Mucosa of descending colon (tissue), 3 donors: ENCODE data around the gene MDH2. TPM values are rescaled to one million over a fixed set of nuclear protein-coding genes. Genes with fewer than 3 reads are reported as not detected.
"Not testable (repeated sequence)": the region's sequence is repeated elsewhere in the genome, so short reads cannot be mapped to it uniquely, and the experiment has no call there.

Experiments used
- ATAC-seq: fragments of 200-7000 bp; cut with Tn5 transposase; one replicate; pipeline ENCODE4 v1.9.1; 2020; ENCODE audit warnings: mild to moderate bottlenecking, moderate library complexity
- DNase-seq, 3 donors: peaks; one replicate each; pipeline ENCODE4 v3.0.0-alpha.2; 2020
- H3K36me3 ChIP-seq: fragments of 200-600 bp; one replicate; pipeline ENCODE4 v1.8.0; 2021; ENCODE audit warnings: low read depth, mild to moderate bottlenecking
- H3K4me1 ChIP-seq: fragments of 200-600 bp; one replicate; pipeline ENCODE4 v1.8.0; 2021; ENCODE audit warnings: low read depth, mild to moderate bottlenecking
- H3K4me3 ChIP-seq: fragments of 200-600 bp; one replicate; pipeline ENCODE4 v1.8.0; 2021; ENCODE audit warnings: mild to moderate bottlenecking
- H3K9me3 ChIP-seq: fragments of 200-600 bp; one replicate; pipeline ENCODE4 v1.8.0; 2021; ENCODE audit warnings: mild to moderate bottlenecking
- intact Hi-C, 2 donors: fragments of 100-400 bp; cut with DNase I in 1 of 2; cut with micrococcal nuclease in 1 of 2; formaldehyde crosslinking; loops; one replicate each; pipeline versions ENCODE4 v1.11.0 to v1.11.1; 2022; cut with DNase I, micrococcal nuclease
- long read RNA-seq, 2 donors: library from polyadenylated mRNA; unstranded; transcript quantifications; one replicate each; pipeline ENCODE4 v2.0.0, GENCODE V29; 2019 to 2021
- total RNA-seq, 3 donors: library from RNA; stranded (reverse); fragmentation: NEBNext Ultra II Directional in 2 of 3; extraction: Animal tissue kit (Norgen Biotek cat#: 25700) in 2 of 3; gene quantifications; one replicate each; pipeline versions ENCODE4 v1.2.1 to v1.2.4, GENCODE V29; 2021 to 2023
- TF ChIP-seq, protein P1 (sequence below): fragments of 200-600 bp; IDR thresholded peaks from one replicate; pipeline ENCODE4 v1.8.0; 2022; ENCODE audit warnings: antibody characterized with exemption, mild to moderate bottlenecking
- donor health status: DM: no; HTN: no; CAD: no; lungs with moderate emphysema.
- donor health status: DM: no; HTN: no; CAD: no.
- donor health status: DM: no; HTN: yes; CAD: no.

MDH2 gene, protein sequence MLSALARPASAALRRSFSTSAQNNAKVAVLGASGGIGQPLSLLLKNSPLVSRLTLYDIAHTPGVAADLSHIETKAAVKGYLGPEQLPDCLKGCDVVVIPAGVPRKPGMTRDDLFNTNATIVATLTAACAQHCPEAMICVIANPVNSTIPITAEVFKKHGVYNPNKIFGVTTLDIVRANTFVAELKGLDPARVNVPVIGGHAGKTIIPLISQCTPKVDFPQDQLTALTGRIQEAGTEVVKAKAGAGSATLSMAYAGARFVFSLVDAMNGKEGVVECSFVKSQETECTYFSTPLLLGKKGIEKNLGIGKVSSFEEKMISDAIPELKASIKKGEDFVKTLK
- total RNA-seq, result 100 to 1,000 TPM; 170 to 280 (median 246) TPM
- long read RNA-seq, donor 1, transcript MDH2-204 (8 exons, 2,020 nt), result minor isoform, 9 of 253 reads
- long read RNA-seq, donor 1, transcript MDH2-201 (9 exons, 2,209 nt), result major isoform, 217 of 253 reads
- long read RNA-seq, donor 1, partial matches to known transcripts, result 20 of 253 reads
- long read RNA-seq, donor 1, other reads (novel, unspliced or antisense), result 7 of 253 reads
- long read RNA-seq, donor 2, transcript MDH2-204 (8 exons, 2,020 nt), result minor isoform, 8 of 302 reads
- long read RNA-seq, donor 2, transcript MDH2-205 (2 exons, 648 nt), result minor isoform, 5 of 302 reads
- long read RNA-seq, donor 2, transcript MDH2-201 (9 exons, 2,209 nt), result major isoform, 253 of 302 reads
- long read RNA-seq, donor 2, partial matches to known transcripts, result 27 of 302 reads
- long read RNA-seq, donor 2, other reads (novel, unspliced or antisense), result 7 of 302 reads

DNA sequence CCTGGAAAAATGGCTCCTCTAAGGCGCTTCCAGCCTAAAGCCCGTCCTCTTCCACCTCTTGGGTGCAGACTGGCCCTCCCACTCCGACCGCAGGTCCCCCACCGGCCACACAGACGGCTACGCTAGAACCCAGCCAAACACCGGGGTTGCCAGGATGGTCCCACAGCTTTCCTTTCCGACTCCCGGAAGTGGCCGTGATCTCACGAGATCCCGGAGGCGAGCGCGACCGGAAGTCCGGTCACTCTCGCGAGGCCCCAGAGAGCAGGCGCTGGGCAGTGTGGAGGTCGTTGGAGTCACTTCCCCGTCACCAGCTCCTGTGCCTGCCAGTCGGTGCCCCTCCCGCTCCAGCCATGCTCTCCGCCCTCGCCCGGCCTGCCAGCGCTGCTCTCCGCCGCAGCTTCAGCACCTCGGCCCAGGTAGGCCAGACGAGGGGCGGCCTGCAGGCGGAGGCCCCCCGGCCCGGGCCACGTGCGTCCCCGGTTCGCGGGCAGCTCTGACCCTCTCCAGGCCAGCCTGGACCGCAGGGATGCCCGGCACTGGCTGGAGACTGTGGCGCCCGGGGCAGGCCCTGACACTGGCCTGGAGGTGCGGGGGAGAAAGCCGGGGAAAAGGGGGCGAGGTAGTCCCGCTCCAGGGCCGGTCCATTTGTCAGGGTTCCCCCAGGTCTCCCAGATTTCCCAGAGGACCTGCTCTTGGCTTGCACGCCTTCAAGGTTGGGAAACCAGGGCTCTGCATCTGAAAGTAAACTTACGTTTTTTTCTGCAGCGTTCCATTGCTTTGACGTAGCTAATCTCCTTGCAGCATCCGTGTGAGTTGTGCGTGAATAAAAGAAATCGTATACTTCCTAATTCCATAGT, at the start of gene MDH2, which contains the start of gene STYXL1:
Gene MDH2, plus strand, starts transcription at position 296 of the 857 bp plus-strand sequence. Its CDS starts 55 bp downstream, at position 351.
Gene STYXL1, minus strand, starts transcription at position 190 of the 857 bp plus-strand sequence. CDS start 17,477 bp downstream, outside the sequence.
- no peaks in the 10 kb centered on the region for H3K9me3 ChIP-seq
- no peaks in the 10 kb centered on the region for H3K36me3 ChIP-seq
- peaks cover 24% of the 10 kb centered on the region for H3K4me1 ChIP-seq
- TF ChIP-seq, protein P1, sequence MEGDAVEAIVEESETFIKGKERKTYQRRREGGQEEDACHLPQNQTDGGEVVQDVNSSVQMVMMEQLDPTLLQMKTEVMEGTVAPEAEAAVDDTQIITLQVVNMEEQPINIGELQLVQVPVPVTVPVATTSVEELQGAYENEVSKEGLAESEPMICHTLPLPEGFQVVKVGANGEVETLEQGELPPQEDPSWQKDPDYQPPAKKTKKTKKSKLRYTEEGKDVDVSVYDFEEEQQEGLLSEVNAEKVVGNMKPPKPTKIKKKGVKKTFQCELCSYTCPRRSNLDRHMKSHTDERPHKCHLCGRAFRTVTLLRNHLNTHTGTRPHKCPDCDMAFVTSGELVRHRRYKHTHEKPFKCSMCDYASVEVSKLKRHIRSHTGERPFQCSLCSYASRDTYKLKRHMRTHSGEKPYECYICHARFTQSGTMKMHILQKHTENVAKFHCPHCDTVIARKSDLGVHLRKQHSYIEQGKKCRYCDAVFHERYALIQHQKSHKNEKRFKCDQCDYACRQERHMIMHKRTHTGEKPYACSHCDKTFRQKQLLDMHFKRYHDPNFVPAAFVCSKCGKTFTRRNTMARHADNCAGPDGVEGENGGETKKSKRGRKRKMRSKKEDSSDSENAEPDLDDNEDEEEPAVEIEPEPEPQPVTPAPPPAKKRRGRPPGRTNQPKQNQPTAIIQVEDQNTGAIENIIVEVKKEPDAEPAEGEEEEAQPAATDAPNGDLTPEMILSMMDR, result no peak
- ATAC-seq (peak; percentile 98), DNase-seq (peak; percentile 96 to 97 (median 97))
- intact Hi-C loops, result no loop called here
- peak within 1 kb of the TSS; percentile 76 for H3K4me3 ChIP-seq

DNA sequence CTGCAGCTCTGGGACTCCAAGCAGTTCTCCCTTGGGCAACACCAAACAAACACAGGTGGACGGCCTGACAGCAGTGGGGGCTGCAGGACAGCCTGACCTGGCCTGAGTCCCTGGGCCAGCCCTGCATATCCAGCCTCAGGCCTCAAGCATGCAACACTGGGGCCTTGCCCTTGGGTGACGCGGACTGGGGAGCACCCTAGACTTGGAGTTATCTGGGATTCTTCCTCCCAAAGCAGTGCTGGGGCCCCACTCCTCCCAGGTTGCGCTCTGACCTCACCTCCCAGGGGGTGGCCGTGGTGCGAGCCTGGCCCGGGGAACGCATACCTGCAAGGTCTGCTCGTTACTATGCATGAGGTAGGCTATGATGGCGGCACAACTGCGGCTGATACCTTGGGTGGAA, 47.3 kb upstream of the MDH2 start:
- H3K4me1 ChIP-seq, result no peaks in the 10 kb centered on the region
- DNase-seq (no peak), ATAC-seq (no peak)
- TF ChIP-seq, protein P1, result no peak
- H3K9me3 ChIP-seq, result no peaks in the 10 kb centered on the region
- peaks cover 2% of the 10 kb centered on the region for H3K36me3 ChIP-seq
- H3K4me3 ChIP-seq, result no peak overlapping the region
- intact Hi-C loops, result no loop called here

DNA sequence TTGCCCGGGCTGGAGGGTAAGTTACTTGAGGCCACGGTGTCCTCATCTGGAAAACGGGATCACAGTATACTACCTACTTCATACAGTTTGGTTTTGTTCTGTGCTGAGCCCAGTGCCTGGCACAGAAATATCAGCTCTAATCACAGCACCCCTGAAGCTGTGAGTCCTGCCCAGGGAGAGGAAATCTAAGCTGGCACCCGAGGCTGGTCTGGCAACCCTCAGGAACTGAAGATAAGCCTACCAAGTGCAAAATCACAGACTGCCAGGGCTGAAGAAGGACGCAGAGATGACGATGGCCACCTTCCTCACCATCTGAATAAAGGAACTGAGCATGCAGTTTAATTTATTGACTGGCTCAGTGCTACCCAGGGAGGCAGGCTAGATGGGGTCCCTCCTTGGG, 45.8 kb upstream of the MDH2 start:
- ATAC-seq, result no peak
- Histone ChIP-seq H3K4me3 (no peak overlapping the region), H3K9me3 (no peaks in the 10 kb centered on the region), H3K36me3 (peaks cover 2% of the 10 kb centered on the region), H3K4me1 (no peaks in the 10 kb centered on the region)
- TF ChIP-seq, protein P1, result no peak
- DNase-seq, result no peak
- intact Hi-C loops, result no loop called here

DNA sequence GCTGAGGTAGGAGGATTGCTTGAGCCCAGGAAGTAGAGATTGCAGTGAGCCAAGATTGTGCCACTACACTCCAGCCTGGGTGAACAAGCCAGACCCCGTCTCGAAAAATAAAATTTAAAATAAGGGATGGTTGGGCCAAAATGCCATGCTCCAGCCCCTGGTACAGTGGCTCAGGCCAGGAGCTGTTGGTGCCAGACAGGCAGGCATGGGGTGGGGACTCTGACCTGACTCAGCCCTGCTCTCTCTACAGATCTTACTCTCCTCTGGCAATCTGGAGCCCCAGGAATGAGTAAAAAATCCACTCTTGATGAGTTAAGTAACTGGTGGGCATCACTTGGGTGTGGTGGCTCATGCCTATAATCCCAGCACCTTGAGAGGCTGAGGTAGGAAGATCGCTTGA, 45.1 kb upstream of the MDH2 start:
- H3K36me3 ChIP-seq, result peaks cover 2% of the 10 kb centered on the region
- no peaks in the 10 kb centered on the region for H3K9me3 ChIP-seq
- H3K4me3 ChIP-seq, result no peak overlapping the region
- no peak for ATAC-seq
- intact Hi-C loops, result no loop called here
- DNase-seq, result no peak
- TF ChIP-seq, protein P1, result no peak
- no peaks in the 10 kb centered on the region for H3K4me1 ChIP-seq

DNA sequence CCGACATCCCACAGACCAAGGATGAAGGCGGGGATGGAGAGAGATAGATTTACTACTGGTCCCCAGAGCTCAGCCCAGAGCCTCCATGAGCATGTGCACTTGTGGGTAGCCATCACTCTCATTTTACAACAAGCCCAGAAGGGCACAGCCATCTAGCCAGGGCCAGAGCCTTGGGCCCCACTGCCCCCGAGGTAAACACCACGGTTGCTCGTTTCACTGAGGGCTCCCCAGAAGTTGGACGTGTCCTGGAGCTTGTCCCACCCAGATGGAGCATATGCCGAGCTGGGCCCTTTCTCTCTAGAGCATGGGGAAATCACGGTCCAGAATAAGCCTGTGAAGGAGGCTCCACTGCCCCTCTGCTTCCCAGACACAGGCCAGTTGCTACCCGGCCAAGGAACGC, 44.6 kb upstream of the MDH2 start:
- no peaks in the 10 kb centered on the region for H3K4me1 ChIP-seq
- peaks cover 2% of the 10 kb centered on the region for H3K36me3 ChIP-seq
- DNase-seq (no peak), ATAC-seq (no peak)
- TF ChIP-seq, protein P1, result no peak
- no peaks in the 10 kb centered on the region for H3K9me3 ChIP-seq
- no peak overlapping the region for H3K4me3 ChIP-seq
- intact Hi-C loops, result no loop called here

DNA sequence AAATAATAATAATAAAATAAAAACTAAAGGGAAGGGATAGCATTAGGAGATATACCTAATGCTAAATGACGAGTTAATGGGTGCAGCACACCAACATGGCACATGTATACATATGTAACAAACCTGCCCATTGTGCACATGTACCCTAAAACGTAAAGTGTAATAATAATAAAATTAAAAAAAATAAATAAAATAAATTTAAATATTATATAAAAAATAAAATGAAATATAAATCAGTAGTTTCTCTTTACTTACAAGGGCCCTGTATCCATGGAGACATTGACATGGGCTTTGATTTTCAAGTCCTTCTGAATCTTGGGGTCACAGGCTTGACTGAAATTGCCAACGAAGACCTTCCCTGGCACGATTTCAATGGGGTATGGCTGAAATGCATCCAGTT, 42.9 kb upstream of the MDH2 start:
- H3K4me1 ChIP-seq, H3K4me3 ChIP-seq, H3K36me3 ChIP-seq, ATAC-seq, H3K9me3 ChIP-seq, intact Hi-C loops, DNase-seq: not testable (repeated sequence)
